DMS79 (cell line): ENCODE data around the gene TOMM34.

Experiments
- DNase-seq: peaks from one replicate; lab custom pipeline; 2025; lab: John Stamatoyannopoulos, UW

TOMM34 gene

GRCh38 chr20:44930517-44931168, 29.6 kb downstream of the TOMM34 start:
- no peak for DNase-seq

- no peak for DNase-seq
These were observed 31.6 kb downstream of the TOMM34 start for GRCh38 chr20:44928595-44928994.

- no peak for DNase-seq
These were observed 35.7 kb downstream of the TOMM34 start for GRCh38 chr20:44924541-44924940.

GRCh38 chr20:44921447-44921846, 38.8 kb downstream of the TOMM34 start:
- DNase-seq: no peak

GRCh38 chr20:44918761-44919160, 41.4 kb downstream of the TOMM34 start:
- DNase-seq: no peak

GRCh38 chr20:44918342-44918741, 41.9 kb downstream of the TOMM34 start:
- no peak for DNase-seq

GRCh38 chr20:44917399-44917798, 42.8 kb downstream of the TOMM34 start:
- DNase-seq: no peak

GRCh38 chr20:44916586-44916985, 43.6 kb downstream of the TOMM34 start:
- DNase-seq: no peak

GRCh38 chr20:44914924-44915323, 45.3 kb downstream of the TOMM34 start:
- DNase-seq: no peak

- DNase-seq: no peak
These were observed 48.0 kb downstream of the TOMM34 start for GRCh38 chr20:44912189-44912588.

GRCh38 chr20:44911264-44911921, 48.8 kb downstream of the TOMM34 start:
- no peak for DNase-seq

- no peak for DNase-seq
These were observed 49.4 kb downstream of the TOMM34 start for GRCh38 chr20:44910690-44911262.

GRCh38 chr20:44909872-44910689, 50.1 kb downstream of the TOMM34 start, which contains the start of gene PABPC1L:
Gene PABPC1L (plus strand): TSS chr20:44910060. CDS start chr20:44910144, 84 bp downstream.
- DNase-seq: peak; percentile 51

GRCh38 chr20:44908987-44909871, 51.0 kb downstream of the TOMM34 start:
- no peak for DNase-seq

- DNase-seq: no peak
These were observed 55.8 kb downstream of the TOMM34 start for GRCh38 chr20:44904377-44904776.

- DNase-seq: no peak
These were observed 58.2 kb downstream of the TOMM34 start for GRCh38 chr20:44901974-44902373.

GRCh38 chr20:44900231-44900854, 59.9 kb downstream of the TOMM34 start:
- no peak for DNase-seq

GRCh38 chr20:44897133-44897532, 63.1 kb downstream of the TOMM34 start:
- no peak for DNase-seq

- DNase-seq: no peak
These were observed 63.6 kb downstream of the TOMM34 start for GRCh38 chr20:44896583-44896982.

- DNase-seq: no peak
These were observed 65.2 kb downstream of the TOMM34 start for GRCh38 chr20:44894959-44895358.
